ENCODE measurements around the gene RHBDL1.

GRCh38 chr16:686459-687260 is 11.2 kb downstream of the RHBDL1 start:
- TF ChIP-seq CTCF (IDR thresholded peaks at IDR 0.05) (no peak), EP300 (IDR thresholded peaks at IDR 0.05) (no peak)
